ENCODE data around the gene ADGRL3.
"Not testable (repeated sequence)": the region's sequence is repeated elsewhere in the genome, so short reads cannot be mapped to it uniquely, and the experiment has no call there.

The ADGRL3 gene

GRCh38 chr4:61741327-61742096 lies 541.4 kb downstream of the ADGRL3 start:
- no peak overlapping the region for H3K27ac Mint-ChIP-seq

GRCh38 chr4:61750810-61751209 lies 550.7 kb downstream of the ADGRL3 start:
- Mint-ChIP-seq H3K4me1 (no peaks in the 10 kb centered on the region), H3K9me3 (peaks cover 8% of the 10 kb centered on the region), H3K27ac (no peak overlapping the region), H3K4me3 (no peak overlapping the region), H3K36me3 (no peaks in the 10 kb centered on the region), H3K27me3 (no peaks in the 10 kb centered on the region)

More at GRCh38 chr4:61741327-61742096, 541.4 kb downstream of the ADGRL3 start:
- Mint-ChIP-seq H3K36me3 (no peaks in the 10 kb centered on the region), H3K9me3 (no peaks in the 10 kb centered on the region), H3K4me1 (no peaks in the 10 kb centered on the region), H3K27me3 (no peaks in the 10 kb centered on the region), H3K4me3 (no peak overlapping the region)

DNA sequence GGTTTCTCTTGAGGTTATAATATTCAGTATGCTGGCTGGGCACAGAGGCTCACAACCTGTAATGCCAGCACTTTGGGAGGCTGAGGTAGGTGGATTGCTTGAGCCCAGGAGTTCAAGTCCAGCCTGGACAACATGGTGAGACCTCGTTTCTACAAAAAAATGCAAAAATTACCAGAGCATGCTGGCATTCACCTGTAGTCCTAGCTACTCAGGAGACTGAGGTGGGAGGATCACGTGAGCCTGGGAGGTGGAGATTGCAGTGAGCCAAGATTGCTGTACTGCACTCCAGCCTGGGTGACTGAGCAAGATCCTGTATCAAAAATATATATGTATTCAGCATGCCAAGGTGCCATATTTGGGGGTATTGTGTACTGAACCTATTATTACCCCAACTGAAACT lies 552.5 kb downstream of the ADGRL3 start:
- no peaks in the 10 kb centered on the region for H3K4me1 Mint-ChIP-seq

GRCh38 chr4:61753739-61754138 lies 553.6 kb downstream of the ADGRL3 start:
- Mint-ChIP-seq H3K9me3 (peaks cover 8% of the 10 kb centered on the region), H3K4me3 (no peak overlapping the region), H3K36me3 (no peaks in the 10 kb centered on the region), H3K27me3 (no peaks in the 10 kb centered on the region), H3K4me1 (no peaks in the 10 kb centered on the region), H3K27ac (no peak overlapping the region)

More for the DNA sequence above, 552.5 kb downstream of the ADGRL3 start:
- no peaks in the 10 kb centered on the region for H3K36me3 Mint-ChIP-seq
- no peak overlapping the region for H3K27ac Mint-ChIP-seq
- no peak overlapping the region for H3K4me3 Mint-ChIP-seq
- no peaks in the 10 kb centered on the region for H3K27me3 Mint-ChIP-seq
- peaks cover 8% of the 10 kb centered on the region for H3K9me3 Mint-ChIP-seq

- H3K9me3 Mint-ChIP-seq, H3K27ac Mint-ChIP-seq, H3K27me3 Mint-ChIP-seq, H3K4me3 Mint-ChIP-seq, H3K36me3 Mint-ChIP-seq, H3K4me1 Mint-ChIP-seq: not testable (repeated sequence)
Observed at GRCh38 chr4:61756937-61757336, 556.8 kb downstream of the ADGRL3 start.

- H3K36me3 Mint-ChIP-seq, H3K9me3 Mint-ChIP-seq, H3K27ac Mint-ChIP-seq, H3K27me3 Mint-ChIP-seq, H3K4me3 Mint-ChIP-seq, H3K4me1 Mint-ChIP-seq: not testable (repeated sequence)
Observed at GRCh38 chr4:61757983-61758382, 557.9 kb downstream of the ADGRL3 start.

GRCh38 chr4:61758596-61758995 lies 558.5 kb downstream of the ADGRL3 start:
- not testable (repeated sequence) for H3K9me3 Mint-ChIP-seq, H3K27ac Mint-ChIP-seq, H3K36me3 Mint-ChIP-seq, H3K4me1 Mint-ChIP-seq, H3K27me3 Mint-ChIP-seq, H3K4me3 Mint-ChIP-seq

DNA sequence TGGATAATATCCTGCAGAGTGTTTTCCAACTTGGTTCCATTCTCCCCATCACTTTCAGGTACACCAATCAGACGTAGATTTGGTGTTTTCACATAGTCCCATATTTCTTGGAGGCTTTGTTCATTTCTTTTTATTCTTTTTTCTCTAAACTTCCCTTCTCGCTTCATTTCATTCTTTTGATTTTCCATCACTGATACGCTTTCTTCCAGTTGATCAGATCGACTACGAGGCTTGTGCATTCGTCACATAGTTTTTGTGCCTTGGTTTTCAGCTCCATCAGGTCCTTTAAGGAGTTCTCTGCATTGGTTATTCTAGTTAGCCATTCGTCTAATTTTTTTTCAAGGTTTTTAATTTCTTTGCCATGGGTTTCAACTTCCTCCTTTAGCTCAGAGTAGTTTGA lies 559.1 kb downstream of the ADGRL3 start:
- not testable (repeated sequence) for H3K36me3 Mint-ChIP-seq, H3K4me3 Mint-ChIP-seq, H3K9me3 Mint-ChIP-seq, H3K4me1 Mint-ChIP-seq, H3K27me3 Mint-ChIP-seq, H3K27ac Mint-ChIP-seq

GRCh38 chr4:61759885-61760284 lies 559.8 kb downstream of the ADGRL3 start:
- not testable (repeated sequence) for H3K27ac Mint-ChIP-seq, H3K36me3 Mint-ChIP-seq, H3K4me1 Mint-ChIP-seq, H3K4me3 Mint-ChIP-seq, H3K9me3 Mint-ChIP-seq, H3K27me3 Mint-ChIP-seq

GRCh38 chr4:61760820-61761219 lies 560.7 kb downstream of the ADGRL3 start:
- Mint-ChIP-seq H3K4me1 (no peaks in the 10 kb centered on the region), H3K27me3 (no peaks in the 10 kb centered on the region), H3K36me3 (no peaks in the 10 kb centered on the region), H3K4me3 (no peak overlapping the region), H3K9me3 (no peaks in the 10 kb centered on the region), H3K27ac (no peak overlapping the region)

GRCh38 chr4:61762722-61763627 lies 562.8 kb downstream of the ADGRL3 start:
- H3K9me3 Mint-ChIP-seq: no peaks in the 10 kb centered on the region
- no peaks in the 10 kb centered on the region for H3K4me1 Mint-ChIP-seq
- no peak overlapping the region for H3K27ac Mint-ChIP-seq
- no peaks in the 10 kb centered on the region for H3K36me3 Mint-ChIP-seq
- H3K27me3 Mint-ChIP-seq: no peaks in the 10 kb centered on the region
- no peak overlapping the region for H3K4me3 Mint-ChIP-seq

GRCh38 chr4:61763682-61764081 lies 563.6 kb downstream of the ADGRL3 start:
- Mint-ChIP-seq H3K4me3 (no peak overlapping the region), H3K36me3 (no peaks in the 10 kb centered on the region), H3K9me3 (no peaks in the 10 kb centered on the region), H3K27ac (no peak overlapping the region), H3K27me3 (no peaks in the 10 kb centered on the region), H3K4me1 (no peaks in the 10 kb centered on the region)

DNA sequence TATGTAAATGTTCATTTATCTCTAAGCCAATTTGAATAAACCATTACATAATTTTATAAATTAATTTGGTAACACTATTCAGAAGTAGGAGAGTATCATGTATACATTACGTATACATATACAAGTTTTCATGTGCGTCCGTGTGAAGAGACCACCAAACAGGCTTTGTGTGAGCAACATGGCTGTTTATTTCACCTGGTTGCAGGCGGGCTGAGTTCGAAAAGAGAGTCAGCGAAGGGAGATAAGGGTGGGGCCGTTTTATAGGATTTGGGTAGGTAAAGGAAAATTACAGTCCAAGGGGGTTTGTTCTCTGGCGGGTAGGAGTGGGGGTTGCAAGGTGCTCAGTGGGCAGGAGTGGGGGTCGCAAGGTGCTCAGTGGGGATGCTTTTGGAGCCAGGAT lies 564.0 kb downstream of the ADGRL3 start:
- H3K9me3 Mint-ChIP-seq, H3K4me1 Mint-ChIP-seq, H3K4me3 Mint-ChIP-seq, H3K36me3 Mint-ChIP-seq, H3K27ac Mint-ChIP-seq, H3K27me3 Mint-ChIP-seq: not testable (repeated sequence)

DNA sequence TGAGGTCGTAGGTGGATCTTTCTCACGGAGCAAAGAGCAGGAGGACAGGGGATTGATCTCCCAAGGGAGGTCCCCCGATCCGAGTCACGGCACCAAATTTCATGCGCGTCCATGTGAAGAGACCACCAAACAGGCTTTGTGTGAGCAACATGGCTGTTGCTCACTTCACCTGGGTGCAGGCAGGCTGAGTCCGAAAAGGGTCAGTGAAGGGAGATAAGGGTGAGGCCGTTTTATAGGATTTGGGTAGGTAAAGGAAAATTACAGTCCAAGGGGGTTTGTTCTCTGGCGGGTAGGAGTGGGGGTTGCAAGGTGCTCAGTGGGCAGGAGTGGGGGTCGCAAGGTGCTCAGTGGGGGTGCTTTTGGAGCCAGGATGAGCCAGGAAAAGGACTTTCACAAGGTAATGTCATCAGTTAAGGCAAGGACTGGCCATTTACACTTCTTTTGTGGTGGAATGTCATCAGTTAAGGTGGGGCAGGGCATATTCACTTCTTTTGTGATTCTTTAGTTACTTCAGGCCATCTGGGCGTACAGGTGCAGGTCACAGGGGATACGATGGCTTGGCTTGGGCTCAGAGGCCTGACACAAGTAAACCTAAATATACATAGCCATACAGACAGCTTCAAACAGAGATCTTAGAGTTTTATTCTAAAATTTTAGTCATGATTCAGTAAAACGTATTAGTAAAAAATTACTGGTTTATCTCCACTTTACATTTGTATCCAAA lies 569.5 kb downstream of the ADGRL3 start:
- H3K4me3 Mint-ChIP-seq, H3K4me1 Mint-ChIP-seq, H3K9me3 Mint-ChIP-seq, H3K27me3 Mint-ChIP-seq, H3K27ac Mint-ChIP-seq, H3K36me3 Mint-ChIP-seq: not testable (repeated sequence)

DNA sequence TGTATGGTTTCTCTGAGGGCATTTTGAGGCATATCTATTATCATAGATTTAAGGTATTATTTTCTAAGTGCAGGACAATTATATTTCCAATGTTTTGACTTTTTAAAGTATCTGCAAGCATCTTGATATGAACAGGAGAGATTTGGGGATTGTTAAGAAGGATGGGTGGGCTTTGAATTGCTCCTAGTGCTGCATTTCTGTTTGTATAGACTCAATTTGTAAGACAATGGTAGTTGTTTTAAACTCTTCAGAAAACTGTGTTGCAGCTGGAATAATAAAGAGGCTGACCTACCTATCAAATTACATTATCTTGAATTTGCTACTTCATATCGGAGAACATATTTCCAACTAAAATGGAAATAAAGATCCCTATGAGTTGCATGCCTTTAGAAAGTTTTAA lies 570.3 kb downstream of the ADGRL3 start:
- peaks cover 6% of the 10 kb centered on the region for H3K9me3 Mint-ChIP-seq
- no peaks in the 10 kb centered on the region for H3K36me3 Mint-ChIP-seq
- H3K27ac Mint-ChIP-seq: no peak overlapping the region
- no peaks in the 10 kb centered on the region for H3K4me1 Mint-ChIP-seq
- H3K4me3 Mint-ChIP-seq: no peak overlapping the region
- no peaks in the 10 kb centered on the region for H3K27me3 Mint-ChIP-seq

GRCh38 chr4:61771056-61771455 lies 570.9 kb downstream of the ADGRL3 start:
- Mint-ChIP-seq H3K4me3 (no peak overlapping the region), H3K4me1 (no peaks in the 10 kb centered on the region), H3K27me3 (no peaks in the 10 kb centered on the region), H3K27ac (no peak overlapping the region), H3K9me3 (peaks cover 6% of the 10 kb centered on the region), H3K36me3 (no peaks in the 10 kb centered on the region)
